PFSK-1 (cell line): Measurements from ENCODE around the gene PITX2.

Source experiments
- FOXP2 ChIP-seq: optimal IDR thresholded peaks from 2 replicates; pipeline ENCODE3; 2011; ENCODE audit warnings: borderline replicate concordance, control low read depth, inconsistent platforms; ENCODE audit not compliant: insufficient read depth; ENCODE audit errors: extremely low read length, extremely low read depth
- POLR2AphosphoS5 ChIP-seq: IDR thresholded peaks from 2 replicates; pipeline ENCODE4 v1.6.1; 2012; ENCODE audit warnings: low read depth, mild to moderate bottlenecking, control low read depth, low read length, moderate library complexity
- REST ChIP-seq, 2 experiments: IDR thresholded peaks; 2 replicates each; pipeline versions ENCODE4 v1.6.1 to v1.8.0; 2011 to 2012; ENCODE audit warnings: low read depth in 2 of 2, low read length in 2 of 2, control low read depth in 1 of 2, inconsistent platforms in 1 of 2, mild to moderate bottlenecking in 1 of 2, moderate library complexity in 1 of 2; ENCODE audit not compliant: insufficient read depth in 1 of 2
- TAF1 ChIP-seq: IDR thresholded peaks from 2 replicates; pipeline ENCODE4 v1.6.1; 2012; ENCODE audit warnings: low read length, control low read depth, borderline replicate concordance; ENCODE audit not compliant: insufficient read depth

DNA sequence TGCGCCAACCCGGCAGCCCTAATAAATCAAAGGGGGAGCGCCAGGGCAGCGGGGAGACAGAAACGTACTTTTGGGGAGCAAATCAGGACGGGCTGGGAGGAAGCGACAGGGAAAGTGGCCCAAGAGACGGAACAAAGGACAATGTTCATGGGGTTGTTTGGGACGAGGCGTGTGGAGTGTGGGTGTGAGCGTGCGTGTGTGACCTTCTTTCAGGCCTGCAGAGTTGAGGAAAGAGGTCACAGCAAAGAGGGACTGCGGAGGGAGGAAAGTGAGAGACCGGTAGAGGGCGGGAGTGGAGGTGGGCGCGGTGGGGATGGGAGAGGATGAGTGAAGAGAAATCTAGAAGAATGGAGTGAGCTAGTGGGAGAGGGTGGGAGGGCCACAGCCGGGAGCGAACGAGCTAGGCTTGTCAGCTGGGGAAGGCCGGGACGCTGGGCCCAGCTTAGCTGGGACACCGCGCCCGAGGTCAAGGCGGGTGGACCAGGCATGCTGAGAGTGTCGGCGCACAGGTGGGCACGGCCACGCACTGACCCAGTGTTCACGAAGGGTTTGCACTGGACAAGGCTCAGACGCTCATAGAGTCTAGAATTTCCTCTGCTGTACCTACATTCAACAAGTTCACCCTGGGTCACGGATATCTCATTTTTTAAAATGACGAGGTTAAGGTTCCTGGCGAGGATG, 14.7 kb upstream of the PITX2 start:
- TF ChIP-seq REST (IDR thresholded peaks at IDR 0.05; ENCODE audit: insufficient read depth in 1 of 2, low read depth in 2 of 2, low read length in 2 of 2), result no peak
- TF ChIP-seq POLR2AphosphoS5, result no peak
- no peak for TF ChIP-seq TAF1
- no peak for TF ChIP-seq FOXP2
